ENCODE measurements around the gene PDE11A. TPM values are rescaled to one million over a fixed set of nuclear protein-coding genes. Genes with fewer than 3 reads are reported as not detected.

Gene PDE11A
- polyA plus RNA-seq, 6 donors from 2014 or later = not detected

- DNase-seq = no peak
- no peak overlapping the region for H3K27ac Mint-ChIP-seq
- H3K9me3 Mint-ChIP-seq = no peaks in the 10 kb centered on the region
- H3K4me3 Mint-ChIP-seq = no peak overlapping the region
- H3K36me3 Mint-ChIP-seq = no peaks in the 10 kb centered on the region
- H3K27me3 Mint-ChIP-seq = peaks cover 0 to 6% (median 6%) of the 10 kb centered on the region in 3 donors
- ATAC-seq (ENCODE audit: low read depth in 2 of 2) = no peak
- no peaks in the 10 kb centered on the region for H3K4me1 Mint-ChIP-seq
Observed at GRCh38 chr2:177894546-177894945, 178.0 kb downstream of the PDE11A start.

DNA sequence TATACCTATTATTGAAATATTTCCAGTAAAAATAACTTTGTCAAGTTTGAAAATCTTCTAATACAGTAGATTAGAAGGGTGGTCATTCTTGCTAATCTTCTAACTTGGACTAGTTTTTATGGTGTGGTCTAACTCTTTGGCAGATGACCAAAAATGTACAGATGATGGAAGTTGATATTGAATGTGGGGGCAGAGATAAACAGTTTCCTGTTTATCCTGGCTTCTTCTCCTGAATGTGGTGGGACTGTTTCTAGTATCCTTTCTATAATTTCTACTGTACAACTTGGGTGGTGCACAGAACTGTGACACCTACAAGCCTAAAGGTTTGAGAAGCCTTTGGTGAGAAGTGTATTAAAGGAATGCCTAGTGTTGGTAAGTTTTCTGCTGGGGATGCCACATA is 178.7 kb downstream of the PDE11A start:
- H3K9me3 Mint-ChIP-seq = no peaks in the 10 kb centered on the region
- H3K27ac Mint-ChIP-seq = no peak overlapping the region
- ATAC-seq (ENCODE audit: low read depth in 2 of 2) = no peak
- H3K4me1 Mint-ChIP-seq = no peaks in the 10 kb centered on the region
- H3K4me3 Mint-ChIP-seq = no peak overlapping the region
- no peaks in the 10 kb centered on the region for H3K36me3 Mint-ChIP-seq
- peaks cover 0 to 6% (median 6%) of the 10 kb centered on the region in 3 donors for H3K27me3 Mint-ChIP-seq
- no peak for DNase-seq

DNA sequence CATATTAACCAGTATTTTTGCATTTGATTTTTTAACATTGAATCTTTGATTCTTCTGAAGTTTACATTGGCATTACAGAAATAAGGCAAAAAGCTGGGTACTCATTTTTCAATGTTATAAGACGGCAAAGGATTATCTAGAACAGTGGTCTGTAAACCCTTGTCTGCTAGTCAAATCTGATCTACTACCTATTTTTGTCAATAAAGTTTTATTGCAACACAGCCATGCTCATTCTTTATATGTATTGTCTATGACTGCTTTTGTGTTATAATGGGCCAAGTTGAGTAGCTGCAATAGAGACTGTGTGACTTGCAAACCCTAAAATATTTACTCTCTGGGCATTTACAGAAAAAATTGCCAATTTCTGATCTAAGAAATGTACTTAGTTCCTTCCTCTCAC is 181.0 kb downstream of the PDE11A start:
- H3K27ac Mint-ChIP-seq = no peak overlapping the region
- no peak for DNase-seq
- no peak overlapping the region for H3K4me3 Mint-ChIP-seq
- no peaks in the 10 kb centered on the region for H3K4me1 Mint-ChIP-seq
- no peak for ATAC-seq (ENCODE audit: low read depth in 2 of 2)
- H3K9me3 Mint-ChIP-seq = no peaks in the 10 kb centered on the region
- peaks cover 0 to 6% (median 6%) of the 10 kb centered on the region in 3 donors for H3K27me3 Mint-ChIP-seq
- no peaks in the 10 kb centered on the region for H3K36me3 Mint-ChIP-seq

GRCh38 chr2:177889818-177890460 is 182.6 kb downstream of the PDE11A start:
- H3K4me3 Mint-ChIP-seq = no peak overlapping the region
- H3K27me3 Mint-ChIP-seq = peaks cover 0 to 6% (median 5%) of the 10 kb centered on the region in 3 donors
- ATAC-seq (ENCODE audit: low read depth in 2 of 2) (no peak), DNase-seq (no peak)
- H3K9me3 Mint-ChIP-seq = no peaks in the 10 kb centered on the region
- H3K4me1 Mint-ChIP-seq = no peaks in the 10 kb centered on the region
- no peak overlapping the region for H3K27ac Mint-ChIP-seq
- no peaks in the 10 kb centered on the region for H3K36me3 Mint-ChIP-seq

DNA sequence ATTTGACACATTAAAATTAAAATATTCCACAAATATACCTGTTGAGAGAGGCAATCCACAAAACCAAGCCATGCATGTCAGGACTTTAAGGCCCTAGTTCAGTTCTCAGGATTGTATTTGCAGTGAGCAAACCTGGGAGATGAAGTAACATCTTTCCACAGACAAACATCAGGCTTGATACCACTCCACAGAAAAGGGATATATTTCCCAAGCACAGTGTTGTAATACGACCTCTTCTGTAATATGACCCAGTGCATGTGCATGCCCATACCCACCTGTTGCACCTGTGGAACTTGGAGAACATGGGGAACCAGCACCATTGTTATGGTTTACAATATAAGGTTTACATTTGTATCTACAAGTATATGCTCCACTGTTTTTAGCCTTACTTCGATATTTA is 184.0 kb downstream of the PDE11A start:
- Mint-ChIP-seq H3K27ac (no peak overlapping the region), H3K36me3 (no peaks in the 10 kb centered on the region), H3K4me3 (no peak overlapping the region), H3K27me3 (no peaks in the 10 kb centered on the region), H3K9me3 (peaks cover 0 to 4% (median 0%) of the 10 kb centered on the region in 7 donors), H3K4me1 (no peaks in the 10 kb centered on the region)
- ATAC-seq (ENCODE audit: low read depth in 2 of 2) (no peak), DNase-seq (no peak)

DNA sequence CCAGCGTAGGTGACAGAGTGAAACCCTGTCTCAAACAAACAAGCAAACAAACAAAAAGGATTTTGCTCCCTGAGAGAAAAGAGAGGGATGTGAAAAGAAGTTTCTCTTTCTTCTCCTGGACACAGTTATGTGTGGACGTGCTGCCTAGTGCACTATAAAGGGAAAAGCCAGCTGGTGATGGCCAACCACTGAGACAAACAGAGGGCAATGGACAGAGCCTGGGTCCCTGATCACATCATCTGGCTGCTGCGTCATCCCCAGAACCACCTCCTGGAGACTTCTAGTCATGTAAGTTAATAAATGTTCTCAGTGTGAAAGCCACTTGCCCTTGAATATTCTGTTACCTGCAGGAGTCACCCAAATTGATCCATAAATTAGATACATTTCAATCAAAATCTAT is 184.9 kb downstream of the PDE11A start:
- DNase-seq = no peak
- Mint-ChIP-seq H3K27ac (no peak overlapping the region), H3K4me3 (no peak overlapping the region), H3K27me3 (no peaks in the 10 kb centered on the region), H3K4me1 (no peaks in the 10 kb centered on the region), H3K36me3 (no peaks in the 10 kb centered on the region), H3K9me3 (peaks cover 0 to 4% (median 0%) of the 10 kb centered on the region in 7 donors)
- no peak for ATAC-seq (ENCODE audit: low read depth in 2 of 2)

- Mint-ChIP-seq H3K4me1 (no peaks in the 10 kb centered on the region), H3K27ac (no peak overlapping the region), H3K4me3 (no peak overlapping the region), H3K27me3 (no peaks in the 10 kb centered on the region), H3K9me3 (peaks cover 0 to 4% (median 0%) of the 10 kb centered on the region in 7 donors), H3K36me3 (no peaks in the 10 kb centered on the region)
- no peak for ATAC-seq (ENCODE audit: low read depth in 2 of 2)
- no peak for DNase-seq
Observed at GRCh38 chr2:177886824-177887223, 185.8 kb downstream of the PDE11A start.

DNA sequence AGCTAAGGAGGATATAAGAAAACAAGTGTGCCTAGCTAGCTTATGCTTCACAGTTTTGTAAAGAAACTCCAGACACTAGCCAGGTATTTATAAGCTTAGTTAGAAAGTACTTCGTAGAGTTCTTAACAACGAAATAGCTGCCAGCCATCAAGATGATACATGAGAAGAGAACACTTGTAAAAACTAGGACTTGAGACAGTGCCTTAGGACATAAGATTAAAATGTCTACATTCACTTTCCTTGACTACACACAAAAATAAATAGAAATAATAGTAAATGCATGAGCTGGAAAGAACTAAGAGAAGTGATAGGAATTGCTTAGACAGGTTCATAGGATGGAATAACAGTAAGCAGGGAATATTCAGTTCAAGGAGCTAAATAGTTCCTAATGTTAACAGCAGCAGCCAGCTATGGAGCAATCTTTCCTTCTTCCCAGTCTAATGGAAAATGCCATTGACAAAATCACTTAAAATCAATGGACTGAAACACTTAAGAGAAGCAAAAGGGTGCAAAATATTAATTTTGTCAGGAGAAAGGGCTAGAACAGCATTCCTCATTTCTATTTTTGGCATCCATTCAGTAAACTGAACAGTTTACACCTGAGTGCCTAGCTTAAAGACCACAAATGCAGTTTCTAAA is 186.6 kb downstream of the PDE11A start:
- H3K9me3 Mint-ChIP-seq = peaks cover 0 to 4% (median 0%) of the 10 kb centered on the region in 7 donors
- no peak for ATAC-seq (ENCODE audit: low read depth in 2 of 2)
- no peaks in the 10 kb centered on the region for H3K36me3 Mint-ChIP-seq
- H3K4me1 Mint-ChIP-seq = no peaks in the 10 kb centered on the region
- H3K27ac Mint-ChIP-seq = no peak overlapping the region
- no peaks in the 10 kb centered on the region for H3K27me3 Mint-ChIP-seq
- H3K4me3 Mint-ChIP-seq = no peak overlapping the region
- DNase-seq = no peak

DNA sequence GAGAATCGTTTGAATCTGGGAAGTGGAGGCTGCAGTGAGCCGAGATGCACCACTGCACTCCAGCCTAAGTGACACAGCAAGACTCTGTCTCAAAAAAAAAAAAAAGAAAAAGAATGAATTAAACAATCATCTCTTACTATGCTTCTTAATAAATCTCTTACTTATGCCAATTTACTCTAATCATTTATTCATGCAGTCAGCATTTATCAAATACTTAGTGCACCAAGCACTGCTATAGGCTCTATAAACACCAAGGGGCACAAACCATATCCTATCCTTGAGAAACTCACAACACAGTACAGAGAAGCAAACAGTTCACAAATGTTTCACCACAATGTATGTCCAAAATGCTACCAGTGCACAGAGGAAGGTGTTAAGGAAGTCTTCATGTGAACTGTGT is 189.4 kb downstream of the PDE11A start:
- H3K9me3 Mint-ChIP-seq = peaks cover 0 to 7% (median 2%) of the 10 kb centered on the region in 7 donors
- H3K4me3 Mint-ChIP-seq = no peak overlapping the region
- no peaks in the 10 kb centered on the region for H3K36me3 Mint-ChIP-seq
- no peak overlapping the region for H3K27ac Mint-ChIP-seq
- no peaks in the 10 kb centered on the region for H3K27me3 Mint-ChIP-seq
- ATAC-seq (ENCODE audit: low read depth in 2 of 2) (no peak), DNase-seq (no peak)
- no peaks in the 10 kb centered on the region for H3K4me1 Mint-ChIP-seq

DNA sequence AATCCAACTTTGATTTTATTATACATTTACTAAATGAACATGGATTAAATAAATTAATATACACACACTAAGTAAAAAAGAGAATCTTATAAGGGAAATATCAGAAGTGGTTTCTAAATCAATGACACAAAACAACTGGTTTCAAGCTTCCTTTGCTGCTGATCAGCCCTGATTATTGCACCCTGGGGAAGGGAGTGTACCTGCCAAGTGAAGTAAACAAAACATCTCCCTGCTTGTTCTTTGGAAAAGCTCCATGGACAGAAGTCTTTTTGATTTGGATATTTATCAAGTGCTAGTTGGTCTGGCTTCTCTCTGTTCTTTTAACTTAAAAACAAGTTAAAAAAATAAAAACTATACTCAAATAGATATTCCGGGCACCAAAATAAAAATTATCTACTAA is 190.1 kb downstream of the PDE11A start:
- Mint-ChIP-seq H3K4me1 (no peaks in the 10 kb centered on the region), H3K27me3 (no peaks in the 10 kb centered on the region), H3K27ac (no peak overlapping the region), H3K36me3 (no peaks in the 10 kb centered on the region), H3K4me3 (no peak overlapping the region), H3K9me3 (peaks cover 0 to 7% (median 2%) of the 10 kb centered on the region in 7 donors)
- DNase-seq (no peak), ATAC-seq (ENCODE audit: low read depth in 2 of 2) (no peak)

- no peak for DNase-seq
- peaks cover 0 to under 1% (median 0%) of the 10 kb centered on the region in 3 donors for H3K27me3 Mint-ChIP-seq
- H3K27ac Mint-ChIP-seq = no peak overlapping the region
- H3K4me3 Mint-ChIP-seq = no peak overlapping the region
- H3K9me3 Mint-ChIP-seq = peaks cover 0 to 7% (median 2%) of the 10 kb centered on the region in 7 donors
- no peak for ATAC-seq (ENCODE audit: low read depth in 2 of 2)
- H3K4me1 Mint-ChIP-seq = no peaks in the 10 kb centered on the region
- no peaks in the 10 kb centered on the region for H3K36me3 Mint-ChIP-seq
Observed at GRCh38 chr2:177881921-177882320, 190.7 kb downstream of the PDE11A start.

DNA sequence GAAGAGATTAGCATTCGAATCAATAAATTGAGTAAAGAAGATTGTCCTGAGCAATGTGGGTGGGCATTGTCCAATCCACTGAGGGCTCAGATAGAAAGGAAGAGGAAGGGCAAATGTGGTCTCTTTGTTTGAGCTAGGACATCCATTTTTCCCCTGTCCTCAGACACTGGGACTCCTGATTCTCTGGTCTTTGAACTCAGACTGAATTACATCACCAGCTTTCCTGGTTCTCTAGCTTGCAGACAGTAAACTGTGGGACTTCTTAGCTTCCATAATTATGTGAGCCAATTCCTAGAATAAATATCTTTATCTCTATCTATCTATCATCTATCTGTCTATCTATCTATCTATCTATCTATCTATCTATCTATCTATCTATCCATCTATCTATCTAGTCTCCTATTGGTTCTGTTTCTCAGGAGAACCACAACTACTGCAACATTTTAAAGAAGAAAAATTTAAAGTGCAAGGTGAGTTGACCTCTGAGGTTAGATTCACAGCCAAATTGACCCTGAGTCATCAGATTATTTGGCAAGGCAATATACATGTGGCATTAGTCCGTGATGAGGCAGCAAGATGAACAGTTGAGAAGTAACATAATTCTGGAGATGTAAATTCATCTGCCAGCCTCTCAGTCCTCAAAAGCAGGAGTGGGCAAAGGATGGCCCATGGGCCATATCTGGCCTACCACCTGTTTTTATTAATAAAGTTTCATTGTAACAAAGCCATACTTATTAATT is 191.4 kb downstream of the PDE11A start:
- Mint-ChIP-seq H3K27ac (no peak overlapping the region), H3K4me3 (no peak overlapping the region), H3K4me1 (no peaks in the 10 kb centered on the region), H3K27me3 (peaks cover 0 to 4% (median 0%) of the 10 kb centered on the region in 3 donors), H3K36me3 (no peaks in the 10 kb centered on the region), H3K9me3 (peaks cover 0 to 7% (median 2%) of the 10 kb centered on the region in 7 donors)
- no peak for DNase-seq
- ATAC-seq (ENCODE audit: low read depth in 2 of 2) = no peak

- DNase-seq (no peak), ATAC-seq (ENCODE audit: low read depth in 2 of 2) (no peak)
- Mint-ChIP-seq H3K4me1 (no peaks in the 10 kb centered on the region), H3K27ac (no peak overlapping the region), H3K4me3 (no peak overlapping the region), H3K36me3 (no peaks in the 10 kb centered on the region), H3K9me3 (peaks cover 0 to 7% (median 2%) of the 10 kb centered on the region in 7 donors), H3K27me3 (peaks cover 0 to 4% (median 0%) of the 10 kb centered on the region in 3 donors)
Observed at GRCh38 chr2:177880285-177880684, 192.3 kb downstream of the PDE11A start.

DNA sequence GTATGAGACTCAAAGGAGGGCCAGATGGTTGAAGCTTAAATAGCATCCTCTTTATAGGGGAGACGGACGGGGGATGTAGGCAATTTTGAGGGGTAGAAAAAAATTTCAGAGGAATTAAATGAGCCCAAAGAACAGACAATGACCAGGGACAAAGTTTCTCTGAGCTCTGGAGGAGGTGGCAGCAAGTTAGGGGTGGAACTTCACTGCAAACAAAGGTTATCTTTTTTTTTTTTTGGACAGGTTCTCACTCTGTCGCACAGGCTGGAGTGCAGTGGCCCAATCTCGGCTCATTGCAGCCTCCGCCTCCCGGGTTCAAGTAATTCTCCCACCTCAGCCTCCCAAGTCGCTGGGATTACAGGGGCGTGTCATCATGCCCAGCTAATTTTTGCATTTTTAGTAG is 195.6 kb downstream of the PDE11A start:
- no peak overlapping the region for H3K4me3 Mint-ChIP-seq
- H3K27ac Mint-ChIP-seq = no peak overlapping the region
- peaks cover 0 to 7% (median 2%) of the 10 kb centered on the region in 7 donors for H3K9me3 Mint-ChIP-seq
- no peaks in the 10 kb centered on the region for H3K36me3 Mint-ChIP-seq
- ATAC-seq (ENCODE audit: low read depth in 2 of 2) = no peak
- no peaks in the 10 kb centered on the region for H3K4me1 Mint-ChIP-seq
- no peak for DNase-seq
- H3K27me3 Mint-ChIP-seq = peaks cover 0 to 4% (median 0%) of the 10 kb centered on the region in 3 donors

All from naive B cell (primary cell).